GM10248 (cell line): ENCODE data around the gene SH2D3C.

Experiments
- CTCF ChIA-PET: fragments of 300-600 bp; sonication (Branson Sonifier 250); formaldehyde crosslinking; extraction: SDS; loops from one replicate; lab custom pipeline; 2021; ENCODE audit warnings: antibody characterized with exemption; lab: Yijun Ruan, JAX
- POLR2A ChIA-PET: fragments of 350-650 bp; sonication (Branson Sonifier 250); formaldehyde crosslinking; extraction: SDS; loops from one replicate; lab custom pipeline; 2020; ENCODE audit warnings: antibody characterized with exemption; lab: Yijun Ruan, JAX
- DNase-seq: peaks from one replicate; pipeline ENCODE4 v3.0.0; 2012; ENCODE audit errors: extremely low spot score
- TF ChIP-seq, protein P1 (sequence below): IDR thresholded peaks from 2 replicates; pipeline ENCODE4 v1.5.1; 2012; ENCODE audit warnings: mild to moderate bottlenecking, low read depth; ENCODE audit errors: extremely low read depth, missing control alignments, control extremely low read depth

Gene SH2D3C

DNA sequence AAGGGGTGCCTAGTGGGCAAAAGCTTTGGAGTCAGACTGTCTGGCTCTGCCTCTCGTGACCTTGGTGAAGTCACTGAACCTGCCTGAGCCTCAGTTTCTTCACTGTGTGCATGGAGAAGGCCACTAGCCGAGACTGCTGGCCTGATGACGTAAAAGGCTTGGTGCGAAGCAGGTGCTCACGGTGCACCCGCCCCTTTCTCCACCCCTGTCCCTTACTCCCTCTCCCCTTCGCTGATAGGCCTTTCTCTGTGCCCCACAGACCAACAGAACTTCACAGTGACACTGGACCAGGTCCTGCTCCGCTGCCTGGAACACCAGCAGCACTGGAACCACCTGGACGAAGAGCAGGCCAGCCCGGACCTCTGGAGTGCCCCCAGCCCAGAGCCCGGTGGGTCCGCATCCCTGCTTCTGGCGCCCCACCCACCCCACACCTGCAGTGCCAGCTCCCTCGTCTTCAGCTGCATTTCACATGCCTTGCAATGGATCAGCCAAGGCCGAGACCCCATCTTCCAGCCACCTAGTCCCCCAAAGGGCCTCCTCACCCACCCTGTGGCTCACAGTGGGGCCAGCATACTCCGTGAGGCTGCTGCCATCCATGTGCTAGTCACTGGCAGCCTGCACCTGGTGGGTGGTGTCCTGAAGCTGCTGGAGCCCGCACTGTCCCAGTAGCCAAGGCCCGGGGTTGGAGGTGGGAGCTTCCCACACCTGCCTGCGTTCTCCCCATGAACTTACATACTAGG is 34.6 kb upstream of the SH2D3C start:
- TF ChIP-seq, protein P1, sequence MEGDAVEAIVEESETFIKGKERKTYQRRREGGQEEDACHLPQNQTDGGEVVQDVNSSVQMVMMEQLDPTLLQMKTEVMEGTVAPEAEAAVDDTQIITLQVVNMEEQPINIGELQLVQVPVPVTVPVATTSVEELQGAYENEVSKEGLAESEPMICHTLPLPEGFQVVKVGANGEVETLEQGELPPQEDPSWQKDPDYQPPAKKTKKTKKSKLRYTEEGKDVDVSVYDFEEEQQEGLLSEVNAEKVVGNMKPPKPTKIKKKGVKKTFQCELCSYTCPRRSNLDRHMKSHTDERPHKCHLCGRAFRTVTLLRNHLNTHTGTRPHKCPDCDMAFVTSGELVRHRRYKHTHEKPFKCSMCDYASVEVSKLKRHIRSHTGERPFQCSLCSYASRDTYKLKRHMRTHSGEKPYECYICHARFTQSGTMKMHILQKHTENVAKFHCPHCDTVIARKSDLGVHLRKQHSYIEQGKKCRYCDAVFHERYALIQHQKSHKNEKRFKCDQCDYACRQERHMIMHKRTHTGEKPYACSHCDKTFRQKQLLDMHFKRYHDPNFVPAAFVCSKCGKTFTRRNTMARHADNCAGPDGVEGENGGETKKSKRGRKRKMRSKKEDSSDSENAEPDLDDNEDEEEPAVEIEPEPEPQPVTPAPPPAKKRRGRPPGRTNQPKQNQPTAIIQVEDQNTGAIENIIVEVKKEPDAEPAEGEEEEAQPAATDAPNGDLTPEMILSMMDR = no peak
- DNase-seq = no peak
- ChIA-PET POLR2A (no interaction called here), CTCF (interaction anchor here (0.9 to 1.6 kb wide), 5 partner anchors 11 to 222 kb away, joined by 3 to 4 read pairs (median 3); partner anchors contain the start of genes ENG and TOR2A)

DNA sequence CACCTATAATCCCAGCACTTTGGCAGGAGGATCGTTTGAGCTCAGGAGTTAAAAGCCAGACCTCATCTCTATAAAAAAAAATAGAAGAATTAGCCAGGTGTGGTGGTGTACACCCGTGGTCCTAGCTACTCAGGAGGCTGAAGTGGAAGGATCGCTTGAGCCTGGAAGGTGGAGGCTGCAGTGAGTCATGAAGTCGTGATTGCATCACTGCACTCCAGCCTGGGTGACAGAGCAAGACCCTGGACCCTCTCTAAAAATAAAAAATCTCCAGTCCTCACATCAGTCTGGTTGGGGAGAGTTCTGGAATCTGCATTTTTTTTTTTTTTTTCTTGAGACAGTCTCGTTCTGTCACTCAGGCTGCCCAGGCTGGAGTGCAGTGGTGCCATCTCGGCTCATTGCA is 33.5 kb upstream of the SH2D3C start:
- ChIA-PET CTCF (interaction anchor here (0.9 to 1.4 kb wide), 2 partner anchors 42 to 223 kb away, joined by 3 read pairs; partner anchors contain the start of gene ENG), POLR2A (interaction anchor here (0.7 kb wide), 1 partner anchor 75 kb away, joined by 5 read pairs; no protein-coding TSS in a partner anchor)
- DNase-seq = no peak
- TF ChIP-seq, protein P1 = no peak

DNA sequence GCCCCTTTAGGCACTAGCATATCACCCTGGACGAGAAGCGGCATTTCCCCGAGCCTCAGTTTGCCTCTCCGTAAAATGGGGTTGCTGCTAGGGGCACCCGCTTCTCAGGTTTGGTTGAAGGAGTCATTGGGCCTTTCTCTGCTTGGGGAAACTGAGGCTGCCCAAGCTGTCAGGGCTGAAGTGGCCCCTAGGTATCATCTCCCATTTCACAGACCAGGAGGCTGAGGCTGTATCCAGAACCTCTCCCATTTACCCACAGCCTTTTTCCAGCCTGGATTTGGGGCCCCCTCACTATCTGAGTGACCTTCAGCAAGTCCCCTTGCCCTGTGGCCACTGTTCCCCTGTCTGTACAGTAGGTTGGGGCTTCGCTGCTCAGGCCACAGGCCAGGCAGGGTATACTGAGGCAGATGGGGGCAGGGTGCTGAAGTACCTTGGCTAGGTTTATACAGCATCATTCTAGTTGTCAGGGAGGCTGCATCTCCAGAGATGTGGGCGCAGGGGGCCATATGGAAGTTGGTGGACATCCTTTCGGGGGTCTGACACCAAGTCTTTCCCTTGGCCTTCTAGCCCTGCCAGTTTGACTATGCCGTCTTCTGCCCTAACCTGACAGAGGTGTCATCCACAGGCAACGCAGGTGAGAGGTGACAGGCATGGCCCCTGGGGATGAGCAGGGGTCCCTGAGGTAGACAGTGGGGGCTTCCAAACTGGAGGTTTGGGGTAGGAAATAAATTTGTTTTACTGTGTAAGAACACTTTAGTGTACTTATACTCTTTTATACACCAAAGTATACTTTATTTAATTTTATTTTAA is 32.1 kb upstream of the SH2D3C start:
- ChIA-PET POLR2A (no interaction called here), CTCF (no interaction called here)
- no peak for DNase-seq
- TF ChIP-seq, protein P1 = no peak

DNA sequence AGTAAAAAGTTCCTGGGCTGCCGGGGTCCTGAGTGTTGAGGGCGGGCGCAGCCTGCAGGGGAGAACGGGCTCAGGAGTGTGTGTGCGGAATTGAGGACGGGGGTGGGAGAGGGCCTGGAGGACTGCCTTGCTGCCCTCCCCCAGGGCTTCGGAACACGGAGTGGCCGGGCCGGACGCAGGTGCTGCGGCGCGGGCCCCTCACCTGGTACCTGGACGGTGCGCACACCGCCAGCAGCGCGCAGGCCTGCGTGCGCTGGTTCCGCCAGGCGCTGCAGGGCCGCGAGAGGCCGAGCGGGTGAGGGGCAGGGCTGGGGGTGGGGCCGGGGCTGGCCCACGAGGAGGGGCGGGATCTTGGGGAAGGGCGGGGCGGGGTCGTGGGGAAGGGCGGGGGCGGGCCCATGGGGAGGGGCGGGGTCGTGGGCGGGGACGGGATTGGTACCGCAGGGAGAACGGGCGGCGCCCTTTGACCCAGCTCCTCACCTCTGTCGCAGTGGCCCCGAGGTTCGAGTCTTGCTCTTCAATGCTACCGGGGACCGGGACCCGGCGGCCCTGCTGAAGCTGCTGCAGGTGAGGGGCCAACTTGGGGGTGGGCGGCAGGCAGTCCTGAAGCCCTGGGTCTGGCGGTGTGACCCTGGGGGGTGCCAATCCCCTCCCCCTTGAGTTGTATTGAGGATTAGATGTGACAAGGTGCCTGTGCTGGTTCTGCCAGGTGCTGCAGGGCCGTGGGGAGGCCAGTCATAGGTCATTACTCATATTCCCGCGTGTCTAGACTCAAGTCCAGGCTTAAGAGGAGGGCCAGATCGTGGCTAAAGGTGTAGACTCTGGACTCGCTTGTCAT is 31.3 kb upstream of the SH2D3C start:
- POLR2A ChIA-PET = interaction anchor here (0.6 kb wide), 2 partner anchors 40 to 937 kb away, joined by 4 to 7 read pairs; no protein-coding TSS in a partner anchor
- TF ChIP-seq, protein P1 = no peak
- peak; percentile 68 for DNase-seq
- CTCF ChIA-PET = interaction anchor here (1.0 kb wide), 1 partner anchor 9 kb away, joined by 3 read pairs; no protein-coding TSS in a partner anchor

DNA sequence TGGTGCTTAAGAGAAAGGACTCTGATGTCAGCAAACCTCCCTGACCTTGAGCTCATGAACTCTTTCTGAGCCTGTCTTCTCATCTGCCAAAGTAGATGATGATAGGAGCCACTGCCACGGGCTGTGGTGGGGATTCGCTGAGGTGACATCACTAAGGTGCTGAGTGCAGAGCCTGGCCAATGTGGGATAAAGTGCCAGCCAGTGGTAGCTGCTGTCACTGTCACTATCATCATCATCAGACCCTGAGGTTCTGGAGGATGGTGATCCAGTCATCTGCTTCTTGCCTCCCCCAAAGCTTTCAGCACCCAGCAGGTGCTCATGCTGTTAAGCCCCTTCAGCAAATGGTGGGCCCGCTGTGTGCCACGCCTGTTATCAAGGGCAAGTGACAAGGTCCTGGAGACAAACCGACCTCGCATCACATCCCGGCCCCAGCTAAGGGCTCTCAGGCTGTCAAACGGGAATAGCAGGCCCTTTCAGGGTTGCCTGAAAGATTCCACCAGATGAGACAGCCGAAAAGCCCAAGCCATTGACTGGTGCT is 30.6 kb upstream of the SH2D3C start:
- CTCF ChIA-PET = interaction anchor here (1.0 to 1.2 kb wide), 2 partner anchors 9 to 60 kb away, joined by 3 to 6 read pairs; no protein-coding TSS in a partner anchor
- TF ChIP-seq, protein P1 = no peak
- POLR2A ChIA-PET = interaction anchor here (0.6 kb wide), 2 partner anchors 41 to 937 kb away, joined by 4 to 7 read pairs; no protein-coding TSS in a partner anchor
- DNase-seq = no peak
